HG03175 (cell line): ENCODE data around the gene TACO1.
A peak's percentile ranks its signal among the peaks of the same experiment; 100 is the strongest.

Experiments used
- ATAC-seq: cut with Tn5 transposase; IDR thresholded peaks from one replicate; pipeline ENCODE4 v1.9.1; 2021; ENCODE audit warnings: mild to moderate bottlenecking, moderate library complexity; ENCODE audit not compliant: unreplicated experiment

TACO1 gene

DNA sequence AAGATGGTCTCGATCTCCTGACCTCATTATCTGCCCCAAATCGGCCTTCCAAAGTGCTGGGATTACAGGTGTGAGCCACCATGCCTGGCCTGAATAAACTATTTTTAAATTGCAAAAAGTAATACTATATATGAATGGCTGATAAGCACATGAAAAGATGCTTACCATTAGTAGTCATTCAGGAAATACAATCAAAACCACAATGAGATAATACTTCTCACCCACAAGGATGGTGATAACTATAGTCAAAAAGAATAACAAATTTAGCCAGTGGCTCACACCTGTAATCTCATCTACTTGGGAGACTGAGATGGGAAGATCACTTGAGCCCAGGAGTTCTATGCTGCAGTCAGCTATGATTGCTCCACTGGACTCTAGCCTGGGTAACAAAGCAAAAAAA lies 2.4 kb upstream of the TACO1 start:
- no peak for ATAC-seq

DNA sequence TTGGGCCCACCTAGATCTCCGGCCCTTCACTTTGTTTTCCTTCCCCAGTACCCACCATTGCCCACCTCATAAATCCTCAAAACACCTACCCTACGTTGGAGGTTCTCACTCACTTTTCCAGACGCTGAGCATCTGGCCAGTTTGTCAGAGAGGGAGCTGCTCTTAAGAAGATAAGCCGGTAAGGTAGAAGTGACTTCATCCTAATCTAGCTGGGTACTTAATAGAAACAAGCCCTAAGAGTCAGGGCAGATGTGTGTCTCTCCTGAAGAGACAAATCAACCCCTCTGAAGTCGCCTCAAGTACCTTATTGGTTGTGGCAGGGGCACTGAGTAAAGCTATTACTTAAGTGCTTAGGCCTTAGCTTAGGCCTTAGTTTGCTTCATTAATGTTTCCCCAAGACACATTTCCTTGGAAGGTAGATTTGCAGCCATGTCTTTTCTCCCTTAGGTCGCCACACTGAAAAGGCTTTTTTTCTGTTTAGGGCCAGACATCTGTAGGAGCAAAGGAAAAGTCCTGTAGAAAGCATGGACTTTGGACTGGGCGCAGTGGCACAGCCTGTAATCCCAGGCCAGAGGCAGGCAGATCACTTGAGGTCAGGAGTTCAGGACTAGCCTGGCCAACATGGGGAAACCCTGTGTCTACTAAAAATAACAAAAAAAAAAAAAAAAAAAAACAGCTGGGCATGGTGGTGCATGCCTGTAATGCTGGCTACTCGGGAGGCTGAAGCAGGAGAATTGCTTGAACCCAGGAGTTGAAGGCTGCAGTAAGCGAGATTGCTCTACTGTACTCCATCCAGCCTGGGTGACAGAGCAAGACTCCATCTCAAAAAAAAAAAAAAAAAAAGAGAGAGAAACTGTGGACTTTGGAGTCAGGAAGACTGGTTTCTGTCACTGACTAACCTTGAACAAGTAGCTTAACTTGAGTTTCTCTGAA lies 1.0 kb downstream of the TACO1 start:
- no peak for ATAC-seq

DNA sequence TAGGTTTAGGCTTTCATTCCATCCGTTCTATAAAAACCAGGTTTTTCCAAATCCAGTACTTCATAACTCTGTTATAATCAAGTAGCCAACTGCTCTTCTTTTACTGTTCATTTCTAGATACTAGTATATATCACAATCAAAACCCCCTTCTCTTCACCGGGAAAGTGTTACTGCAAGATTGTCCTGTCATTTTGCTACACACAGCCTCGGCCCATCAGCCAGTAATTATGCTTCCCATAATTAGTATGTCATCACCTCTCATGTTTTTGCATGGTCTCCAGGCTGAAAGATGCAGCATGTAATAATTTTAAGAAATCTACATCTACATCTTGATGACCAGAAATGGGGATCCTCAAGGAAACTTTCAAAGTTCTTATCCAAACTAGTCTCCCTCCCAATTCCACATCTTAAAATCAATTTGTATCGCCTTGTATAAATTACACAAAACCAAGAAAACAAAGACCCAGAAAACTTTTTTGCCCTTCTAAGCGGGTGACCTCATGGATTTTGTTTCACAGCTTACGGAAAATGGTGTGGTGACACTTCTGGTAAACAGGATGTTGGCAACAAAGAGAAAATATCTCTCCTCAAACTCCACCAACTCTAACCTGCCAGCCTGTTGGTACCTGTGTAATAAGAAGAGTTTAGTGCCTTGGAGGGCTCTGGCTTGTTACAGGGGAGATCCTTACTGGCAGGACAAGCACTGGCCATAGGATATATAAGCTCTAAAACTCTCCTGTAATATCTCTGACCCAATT lies 9.3 kb downstream of the TACO1 start:
- no peak for ATAC-seq

DNA sequence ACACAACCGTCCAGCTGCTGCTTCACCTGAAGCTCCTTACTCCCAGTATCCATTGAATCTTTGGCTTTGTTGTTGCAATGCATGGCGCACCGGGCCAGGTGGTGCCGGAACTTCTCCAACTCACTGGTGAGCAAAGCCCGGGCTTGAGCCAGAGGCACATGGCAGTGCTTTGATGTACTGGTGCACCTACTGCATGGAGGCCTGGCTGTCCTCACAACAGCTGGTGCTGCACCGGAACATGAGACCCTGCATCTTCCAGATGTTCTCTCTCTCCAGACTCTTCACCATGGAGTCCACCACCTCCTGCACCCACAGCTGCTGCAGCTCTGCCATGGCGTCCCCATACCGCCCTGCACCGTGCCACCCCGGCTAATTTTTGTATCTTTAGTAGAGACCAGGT lies 10.2 kb downstream of the TACO1 start:
- no peak for ATAC-seq

DNA sequence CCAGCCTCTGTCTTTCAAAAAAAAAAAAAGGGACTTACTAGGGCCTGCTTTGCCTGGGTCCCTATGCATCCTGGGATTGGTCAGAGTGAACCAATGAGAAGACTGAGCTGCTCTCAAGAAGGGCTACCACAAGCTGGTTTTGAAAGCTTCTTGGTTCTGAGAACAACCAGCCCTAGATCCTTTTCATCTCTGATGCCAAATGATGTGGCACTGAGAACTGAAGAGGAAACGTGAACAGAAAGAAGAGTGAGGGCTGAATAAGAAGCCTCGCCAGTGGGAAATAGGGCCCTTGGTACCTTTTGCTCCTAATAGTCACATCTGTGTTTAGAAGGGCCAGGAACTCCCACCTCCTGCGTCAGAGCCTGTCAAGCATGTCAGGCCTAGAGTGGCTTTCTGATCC lies 10.7 kb downstream of the TACO1 start:
- ATAC-seq, result no peak

DNA sequence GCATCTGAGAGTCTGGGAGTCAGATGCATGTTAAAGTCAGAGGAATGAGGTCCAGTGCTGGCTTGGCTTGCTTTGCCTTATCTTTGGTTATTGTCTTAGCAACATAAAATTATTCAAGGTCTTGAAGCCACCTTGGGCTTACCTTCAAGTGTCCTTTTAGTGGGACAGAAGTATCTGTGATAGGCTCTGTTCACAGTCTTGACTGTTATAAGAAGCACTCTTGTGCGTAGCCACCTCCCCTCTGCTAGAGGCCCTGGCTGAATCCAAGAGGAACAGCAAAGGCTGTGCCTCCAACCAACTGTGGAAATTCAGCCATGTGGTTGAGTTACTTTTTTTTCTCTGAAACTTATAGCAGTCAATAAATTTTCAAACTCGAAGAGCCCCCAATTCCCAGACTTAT lies 13.0 kb downstream of the TACO1 start:
- no peak for ATAC-seq

DNA sequence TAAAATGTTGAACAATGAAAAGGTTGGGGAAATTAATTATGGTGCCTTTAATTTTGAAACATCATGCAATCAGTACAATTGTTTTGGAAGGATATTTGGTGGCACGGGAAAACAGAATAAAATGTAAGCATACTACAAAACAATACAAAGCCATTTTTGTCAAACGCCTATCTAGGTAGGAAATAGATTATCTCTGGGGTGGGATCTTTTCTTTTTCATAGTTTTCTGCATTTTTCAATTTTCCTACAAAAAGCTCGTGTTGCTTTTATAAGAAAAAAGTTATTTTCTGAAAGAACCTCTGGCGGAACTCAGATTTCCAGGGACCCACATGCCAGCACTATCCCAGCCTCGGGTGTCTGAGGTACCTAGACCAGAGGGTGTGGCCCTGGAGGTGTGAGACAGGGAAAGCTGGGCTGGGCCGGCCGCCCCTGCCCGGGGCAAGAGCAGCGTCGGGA lies 20.6 kb downstream of the TACO1 start:
- no peak for ATAC-seq

DNA sequence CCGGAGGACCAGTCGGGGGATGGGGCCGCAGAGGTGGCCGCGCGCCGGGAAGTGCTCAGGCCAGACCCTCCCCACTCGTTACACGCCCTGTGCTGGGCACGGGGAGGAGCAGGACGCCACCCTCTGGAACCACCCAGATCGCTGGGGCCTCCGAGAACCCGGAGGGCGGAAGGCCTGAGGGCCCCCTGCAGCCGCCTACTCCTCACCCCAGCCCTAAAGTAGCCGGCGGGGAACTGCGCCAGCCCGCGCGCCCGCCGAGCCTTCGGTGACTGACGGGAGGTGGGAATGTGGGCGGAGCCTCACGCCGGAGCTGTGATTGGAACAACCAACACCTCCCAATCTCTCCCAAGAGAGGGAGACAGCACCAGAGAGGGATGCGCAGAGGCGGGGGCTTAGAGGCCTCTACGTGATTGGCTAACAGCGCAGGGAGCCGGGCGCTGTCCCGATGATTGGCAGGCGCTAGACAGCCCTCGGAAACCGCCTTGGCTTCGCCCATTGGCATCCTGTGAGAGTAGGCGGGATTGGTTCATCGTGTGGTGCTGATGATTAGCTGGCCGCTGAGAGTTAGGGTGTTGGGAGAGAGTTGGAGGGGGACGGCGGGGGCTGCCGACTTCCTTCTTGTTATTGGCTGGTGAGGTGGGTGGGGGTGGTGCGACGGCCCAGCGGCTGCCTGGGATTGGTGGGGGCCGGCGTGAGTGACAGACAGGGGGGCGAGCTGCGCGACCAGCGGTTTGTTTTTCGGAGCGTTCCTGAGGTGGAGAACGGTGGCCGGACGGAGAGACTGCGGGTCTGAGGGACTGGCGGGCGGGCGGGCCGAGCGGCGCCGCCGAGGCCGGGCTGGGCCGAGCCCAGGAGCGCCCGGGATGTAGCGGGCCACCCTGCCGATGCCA lies 21.2 kb downstream of the TACO1 start, which contains the start of gene MAP3K3:
Gene MAP3K3 (plus strand): TSS at position 734 of the 890 bp plus-strand sequence. CDS start 343 bp downstream, outside the sequence.
- ATAC-seq, result peak; percentile 91

DNA sequence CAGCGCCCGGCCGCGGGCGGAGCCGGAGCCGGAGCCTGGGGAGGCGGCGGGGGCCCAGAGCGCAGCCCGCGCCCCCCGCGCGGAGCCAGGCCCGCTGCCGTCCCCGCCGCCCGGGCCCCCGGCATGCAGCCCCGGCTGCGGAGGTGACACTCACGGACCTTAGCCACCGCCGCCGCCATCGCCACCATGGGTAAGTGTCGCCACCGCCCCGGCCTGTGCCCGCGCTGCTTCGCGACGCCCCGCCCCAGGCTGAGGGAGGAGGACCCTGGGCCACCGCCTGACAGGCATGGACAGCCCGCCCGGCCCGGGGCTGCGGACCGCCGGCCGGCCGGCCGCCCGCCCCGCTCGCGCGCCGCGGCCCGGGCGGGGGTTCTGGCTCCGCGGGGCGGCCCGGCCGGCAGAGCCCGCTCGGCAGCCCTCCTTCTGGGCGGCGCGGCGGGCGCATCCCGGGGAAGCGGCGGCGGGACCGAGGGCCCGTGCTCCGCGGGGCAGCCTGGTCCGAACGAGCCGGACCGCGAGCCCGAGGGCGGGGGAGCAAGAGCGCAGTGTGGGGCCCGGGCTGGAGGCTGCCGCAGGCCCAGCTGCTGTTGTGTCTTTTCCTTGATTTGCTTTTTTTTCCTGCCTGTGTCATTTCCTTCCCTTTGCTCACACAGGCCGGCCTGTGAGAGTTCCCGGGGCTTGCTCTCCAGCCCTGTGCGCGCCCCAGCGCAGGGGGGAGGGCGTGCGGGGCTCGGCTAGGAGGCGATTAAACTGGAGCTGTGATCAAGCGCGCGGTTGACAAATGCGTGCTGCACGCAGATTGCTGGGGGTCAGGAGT lies 22.1 kb downstream of the TACO1 start:
- peak; percentile 30 for ATAC-seq

DNA sequence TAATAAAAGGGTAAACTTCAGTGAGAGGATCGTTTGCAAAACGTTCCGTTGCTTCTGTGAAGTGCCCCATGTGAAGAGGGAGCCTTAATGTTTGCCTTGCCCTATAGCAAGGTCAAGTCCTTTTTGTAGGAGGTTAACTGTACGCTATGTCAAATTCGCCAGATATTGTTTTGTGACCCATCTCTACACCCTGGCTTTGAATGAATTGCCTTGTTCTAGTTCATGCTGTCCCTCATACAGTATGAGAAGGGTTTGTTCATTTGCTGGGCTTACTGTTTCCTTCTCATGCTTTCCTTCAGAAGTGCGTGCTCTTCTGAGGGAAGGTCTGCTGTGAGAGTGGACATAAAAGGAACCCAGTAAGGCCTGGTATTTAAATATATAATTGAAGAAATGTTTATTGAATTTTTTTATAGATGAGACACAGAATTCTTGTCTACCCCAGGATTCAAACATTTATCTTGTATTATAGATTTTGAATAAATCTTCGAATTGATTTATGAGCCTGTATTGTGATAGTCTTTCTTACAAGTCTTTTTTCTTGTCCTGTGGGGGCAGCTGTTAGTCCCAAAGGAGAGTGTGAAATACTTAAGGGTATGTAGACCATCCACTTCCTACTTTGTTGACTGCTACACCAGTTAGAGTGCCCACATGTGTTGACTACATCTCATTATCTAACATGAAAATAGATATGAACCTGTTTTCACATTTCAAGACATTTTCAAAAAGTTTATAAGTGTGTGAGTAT lies 23.3 kb downstream of the TACO1 start:
- ATAC-seq, result no peak

DNA sequence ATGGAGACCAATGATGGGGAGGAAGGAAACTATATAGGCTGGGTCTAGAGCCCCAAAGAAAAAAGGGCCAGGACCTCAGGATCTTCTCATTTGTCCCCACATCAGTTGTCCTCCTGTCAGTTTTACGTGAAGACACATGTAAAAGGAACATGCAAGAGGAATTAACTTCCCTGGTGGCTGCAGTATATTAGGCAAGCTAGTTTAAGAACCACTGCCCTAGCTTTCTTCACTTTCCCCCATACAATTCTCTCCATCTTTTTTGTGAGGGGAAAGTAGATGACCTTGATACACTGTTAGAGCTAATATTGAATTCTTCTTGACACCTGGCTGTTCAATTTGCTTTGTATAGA lies 23.8 kb downstream of the TACO1 start:
- no peak for ATAC-seq

DNA sequence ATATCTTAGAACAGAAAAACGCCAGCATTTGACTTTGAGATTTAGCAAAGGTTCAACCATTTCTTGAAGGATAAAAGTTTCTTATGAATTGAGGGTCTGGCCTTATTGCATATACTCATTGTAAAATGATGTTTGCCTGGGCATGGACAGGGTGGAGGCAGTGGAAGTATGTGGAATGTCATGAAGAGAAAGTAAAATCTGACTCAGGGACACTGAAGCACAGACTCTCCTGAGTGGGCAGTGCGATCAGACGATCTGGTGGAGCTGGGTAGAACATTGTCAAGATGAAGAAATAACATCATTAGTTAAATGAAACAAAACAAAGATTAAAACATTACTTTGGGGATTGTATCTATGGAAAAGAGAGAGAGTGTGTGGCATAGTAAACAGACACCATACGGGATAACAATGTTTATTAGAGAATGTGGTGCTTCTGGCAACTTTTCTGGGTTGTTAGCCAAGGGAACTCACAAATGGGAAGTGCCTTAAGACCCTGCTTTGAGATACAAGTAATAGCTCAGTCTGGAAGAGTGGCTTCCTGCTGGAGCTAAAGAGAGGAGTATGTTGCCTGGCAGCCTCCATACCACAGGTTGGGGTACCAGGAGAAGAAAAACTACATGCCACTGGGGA lies 26.0 kb downstream of the TACO1 start:
- no peak for ATAC-seq

DNA sequence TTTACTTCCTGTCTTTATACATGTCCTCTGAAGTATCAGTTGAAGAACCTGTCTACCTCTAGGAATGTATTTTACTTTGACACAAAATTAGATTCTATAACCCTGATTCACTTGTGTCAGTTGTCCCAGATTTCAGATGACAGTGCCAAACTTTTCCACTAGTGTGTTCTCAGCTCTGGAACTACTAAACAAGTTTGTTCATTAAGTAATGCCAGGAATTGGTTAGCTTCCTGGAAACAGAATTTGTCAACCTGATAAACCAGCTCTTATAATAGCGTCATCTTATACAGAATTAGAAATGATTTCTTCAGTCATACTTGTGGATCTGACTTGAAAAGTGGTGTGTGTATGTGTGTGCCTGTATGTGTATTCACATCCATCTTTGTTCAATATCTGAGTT lies 28.9 kb downstream of the TACO1 start:
- ATAC-seq, result no peak

DNA sequence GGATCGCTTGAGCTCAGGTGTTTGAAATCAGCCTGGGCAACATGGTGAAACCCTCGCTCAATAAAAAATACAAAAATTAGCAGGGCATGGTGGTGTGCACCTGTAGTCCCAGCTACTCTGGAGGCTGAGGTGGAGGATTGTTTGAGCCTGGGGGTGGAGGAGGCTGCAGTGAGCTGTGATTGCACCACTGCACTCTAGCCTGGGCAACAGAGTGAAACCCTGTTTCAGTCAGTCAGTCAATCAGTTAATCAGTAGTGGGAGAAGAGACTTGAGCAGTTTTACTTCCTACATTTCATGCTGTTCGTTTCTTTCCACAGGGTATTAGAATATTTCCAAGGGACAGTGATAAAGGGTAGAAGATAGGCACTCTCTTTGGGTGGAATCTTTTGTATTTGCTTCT lies 30.4 kb downstream of the TACO1 start:
- no peak for ATAC-seq

DNA sequence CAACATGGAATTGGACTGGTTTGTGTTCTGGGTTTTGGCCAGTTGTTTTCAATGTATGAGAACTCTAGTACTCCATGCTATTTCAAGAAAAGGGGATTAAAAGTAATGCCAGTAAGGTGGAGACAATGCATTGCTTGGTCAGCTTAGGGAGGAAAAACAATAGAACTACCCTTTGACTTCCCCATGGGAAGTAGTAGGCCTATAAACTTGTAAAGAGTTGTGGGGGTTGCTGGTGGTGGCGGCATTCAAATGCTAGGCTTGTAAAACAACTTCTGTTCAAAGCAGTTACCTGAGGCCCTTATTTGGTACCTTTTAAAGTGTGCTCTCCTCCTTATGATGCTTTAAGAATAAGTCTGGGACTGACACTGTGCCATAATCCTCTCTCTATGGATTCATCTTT lies 30.9 kb downstream of the TACO1 start:
- no peak for ATAC-seq

DNA sequence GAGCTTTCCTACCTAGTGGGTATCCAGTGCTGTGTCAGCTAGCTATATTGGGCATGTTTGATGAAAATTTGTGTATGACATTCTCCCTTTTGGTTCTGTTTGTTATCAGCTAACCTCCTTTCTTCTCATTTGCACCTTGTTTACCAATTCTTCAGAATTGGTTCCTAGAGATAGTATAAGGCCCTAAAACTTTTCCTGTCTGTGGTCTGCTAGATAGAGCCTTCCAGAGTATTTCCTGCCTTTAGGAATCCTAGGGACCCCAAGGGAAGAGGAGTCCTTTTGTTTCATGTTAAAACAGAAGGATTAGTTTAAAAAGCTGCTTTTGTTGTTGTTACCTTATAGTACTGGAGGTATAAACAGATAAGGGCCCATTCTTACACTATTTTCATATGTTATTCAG lies 33.0 kb downstream of the TACO1 start:
- ATAC-seq, result no peak

DNA sequence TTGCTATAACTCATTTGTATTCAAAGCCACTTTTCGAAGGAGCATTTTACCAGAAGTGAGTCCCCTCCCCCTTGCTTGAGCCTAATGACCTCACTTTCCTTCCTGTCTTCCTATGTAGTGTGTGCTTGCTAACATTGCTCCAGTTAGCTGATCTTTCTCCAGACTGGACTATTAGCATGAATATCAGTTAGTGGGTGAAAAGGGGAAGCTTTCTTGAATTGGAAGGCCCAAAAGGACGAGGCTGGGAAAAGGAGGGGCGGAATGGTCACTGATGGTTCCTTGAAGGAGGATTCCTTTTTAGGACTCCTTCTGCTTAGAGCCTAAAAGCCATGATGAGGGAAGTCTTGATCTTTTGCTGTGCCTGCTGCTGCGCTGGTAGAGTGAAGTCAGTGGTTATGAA lies 33.5 kb downstream of the TACO1 start:
- ATAC-seq, result no peak

DNA sequence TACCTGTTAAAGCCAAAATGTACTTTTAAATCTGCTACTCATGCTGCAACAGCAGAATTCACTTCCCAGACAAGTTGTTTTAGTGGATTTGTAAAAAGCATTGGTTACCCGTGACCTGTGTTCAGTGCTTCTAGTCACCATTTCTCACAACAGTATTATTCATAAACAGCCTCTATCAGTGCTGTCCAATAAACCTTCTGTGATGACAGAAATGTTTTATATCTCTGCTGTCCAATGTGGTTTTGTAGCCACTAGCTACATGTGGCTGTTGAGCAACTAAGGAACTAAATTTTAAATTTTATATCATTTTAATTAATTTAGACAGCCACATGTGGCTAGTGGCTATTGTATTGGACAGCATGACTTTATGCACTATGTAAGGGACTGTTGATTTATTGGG lies 34.1 kb downstream of the TACO1 start:
- no peak for ATAC-seq

DNA sequence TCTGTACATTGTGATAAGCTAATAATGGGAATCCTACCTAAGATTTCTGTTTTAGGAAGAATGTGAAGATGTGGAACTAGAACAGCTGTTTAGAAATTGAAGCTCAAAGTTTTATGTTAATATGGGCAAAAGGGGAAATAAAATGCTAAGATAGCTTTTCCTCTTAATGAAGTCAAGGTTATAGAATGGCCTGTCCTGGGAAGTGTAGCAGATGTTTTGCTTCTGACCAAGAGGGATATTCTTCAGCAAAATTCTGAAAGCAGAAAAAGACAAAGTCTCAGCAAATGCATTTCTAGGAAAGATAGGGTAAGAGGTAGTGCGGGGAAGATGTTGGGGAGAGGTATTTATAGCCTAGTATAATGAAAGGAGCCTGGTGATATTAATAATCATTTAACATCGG lies 34.6 kb downstream of the TACO1 start:
- ATAC-seq, result no peak
